GM23338 (cell line): Measurements from ENCODE around the gene SLC45A3.

Experiments used
- CREB1 ChIP-seq: fragments of 250-450 bp; sonication (Bioruptor Pico); IDR thresholded peaks from 2 replicates; pipeline ENCODE4 v1.5.0; 2020; ENCODE audit warnings: low read depth, mild to moderate bottlenecking, moderate library complexity
- EZH2 ChIP-seq: fragments of 200-600 bp; sonication (generic); IDR thresholded peaks from one replicate; pipeline ENCODE4 v1.8.0; 2017; ENCODE audit warnings: antibody characterized with exemption, mild to moderate bottlenecking, low read depth; ENCODE audit not compliant: unreplicated experiment
- EZH2phosphoT487 ChIP-seq: fragments of 200-600 bp; sonication (generic); IDR thresholded peaks from one replicate; pipeline ENCODE4 v1.8.1; 2018; ENCODE audit warnings: antibody characterized with exemption; ENCODE audit not compliant: unreplicated experiment
- JUNB ChIP-seq: IDR thresholded peaks from one replicate; pipeline ENCODE4 v1.6.1; 2016; ENCODE audit warnings: antibody characterized with exemption; ENCODE audit not compliant: unreplicated experiment
- POLR2AphosphoS5 ChIP-seq: IDR thresholded peaks from 2 replicates; pipeline ENCODE4 v1.6.1; 2016; ENCODE audit warnings: antibody characterized with exemption, low read depth
- STAT1 ChIP-seq: IDR thresholded peaks from one replicate; pipeline ENCODE4 v1.6.1; 2016; ENCODE audit warnings: antibody characterized with exemption; ENCODE audit not compliant: unreplicated experiment
- TF ChIP-seq, protein P1 (sequence below): IDR thresholded peaks from one replicate; pipeline ENCODE4 v1.6.1; 2018; ENCODE audit warnings: antibody characterized with exemption; ENCODE audit not compliant: unreplicated experiment
- TF ChIP-seq, protein P2 (sequence below), 2 experiments: fragments of 200-600 bp in 1 of 2; sonication (generic) in 1 of 2; conservative IDR thresholded peaks; 2 replicates each; pipeline versions ENCODE4 v1.5.1 to v1.6.1; 2016 to 2017; ENCODE audit warnings: antibody characterized with exemption in 2 of 2, low read depth in 2 of 2, mild to moderate bottlenecking in 2 of 2, moderate library complexity in 1 of 2
- TF ChIP-seq, protein P3 (sequence below): IDR thresholded peaks from 2 replicates; pipeline ENCODE4 v1.6.1; 2016; ENCODE audit warnings: antibody characterized with exemption
- TF ChIP-seq, protein P4 (sequence below): fragments of 250-450 bp; sonication (Bioruptor Pico); IDR thresholded peaks from 2 replicates; pipeline ENCODE4 v1.5.0; 2020; ENCODE audit warnings: mild to moderate bottlenecking, moderate library complexity

DNA sequence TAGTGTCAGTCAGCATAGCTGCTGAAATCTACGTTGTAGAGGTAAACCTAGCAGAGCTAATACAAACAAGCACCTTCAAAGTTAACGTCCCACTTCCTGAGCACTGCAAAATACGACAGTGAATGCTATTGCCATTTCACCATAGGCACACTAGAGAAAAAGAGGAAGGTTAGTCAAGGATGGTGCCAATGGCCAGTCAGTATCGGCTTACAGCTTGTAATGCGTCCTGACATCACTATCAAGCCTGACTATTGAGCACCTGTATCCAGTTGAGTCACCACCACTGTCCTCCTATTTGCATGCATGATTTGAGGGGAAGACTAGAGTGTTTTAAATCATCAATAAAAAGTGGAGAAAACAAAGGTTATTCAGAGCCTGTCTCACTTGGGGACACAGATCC is 35.3 kb upstream of the SLC45A3 start:
- TF ChIP-seq, protein P1, sequence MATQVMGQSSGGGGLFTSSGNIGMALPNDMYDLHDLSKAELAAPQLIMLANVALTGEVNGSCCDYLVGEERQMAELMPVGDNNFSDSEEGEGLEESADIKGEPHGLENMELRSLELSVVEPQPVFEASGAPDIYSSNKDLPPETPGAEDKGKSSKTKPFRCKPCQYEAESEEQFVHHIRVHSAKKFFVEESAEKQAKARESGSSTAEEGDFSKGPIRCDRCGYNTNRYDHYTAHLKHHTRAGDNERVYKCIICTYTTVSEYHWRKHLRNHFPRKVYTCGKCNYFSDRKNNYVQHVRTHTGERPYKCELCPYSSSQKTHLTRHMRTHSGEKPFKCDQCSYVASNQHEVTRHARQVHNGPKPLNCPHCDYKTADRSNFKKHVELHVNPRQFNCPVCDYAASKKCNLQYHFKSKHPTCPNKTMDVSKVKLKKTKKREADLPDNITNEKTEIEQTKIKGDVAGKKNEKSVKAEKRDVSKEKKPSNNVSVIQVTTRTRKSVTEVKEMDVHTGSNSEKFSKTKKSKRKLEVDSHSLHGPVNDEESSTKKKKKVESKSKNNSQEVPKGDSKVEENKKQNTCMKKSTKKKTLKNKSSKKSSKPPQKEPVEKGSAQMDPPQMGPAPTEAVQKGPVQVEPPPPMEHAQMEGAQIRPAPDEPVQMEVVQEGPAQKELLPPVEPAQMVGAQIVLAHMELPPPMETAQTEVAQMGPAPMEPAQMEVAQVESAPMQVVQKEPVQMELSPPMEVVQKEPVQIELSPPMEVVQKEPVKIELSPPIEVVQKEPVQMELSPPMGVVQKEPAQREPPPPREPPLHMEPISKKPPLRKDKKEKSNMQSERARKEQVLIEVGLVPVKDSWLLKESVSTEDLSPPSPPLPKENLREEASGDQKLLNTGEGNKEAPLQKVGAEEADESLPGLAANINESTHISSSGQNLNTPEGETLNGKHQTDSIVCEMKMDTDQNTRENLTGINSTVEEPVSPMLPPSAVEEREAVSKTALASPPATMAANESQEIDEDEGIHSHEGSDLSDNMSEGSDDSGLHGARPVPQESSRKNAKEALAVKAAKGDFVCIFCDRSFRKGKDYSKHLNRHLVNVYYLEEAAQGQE: no peak
- TF ChIP-seq, protein P2, sequence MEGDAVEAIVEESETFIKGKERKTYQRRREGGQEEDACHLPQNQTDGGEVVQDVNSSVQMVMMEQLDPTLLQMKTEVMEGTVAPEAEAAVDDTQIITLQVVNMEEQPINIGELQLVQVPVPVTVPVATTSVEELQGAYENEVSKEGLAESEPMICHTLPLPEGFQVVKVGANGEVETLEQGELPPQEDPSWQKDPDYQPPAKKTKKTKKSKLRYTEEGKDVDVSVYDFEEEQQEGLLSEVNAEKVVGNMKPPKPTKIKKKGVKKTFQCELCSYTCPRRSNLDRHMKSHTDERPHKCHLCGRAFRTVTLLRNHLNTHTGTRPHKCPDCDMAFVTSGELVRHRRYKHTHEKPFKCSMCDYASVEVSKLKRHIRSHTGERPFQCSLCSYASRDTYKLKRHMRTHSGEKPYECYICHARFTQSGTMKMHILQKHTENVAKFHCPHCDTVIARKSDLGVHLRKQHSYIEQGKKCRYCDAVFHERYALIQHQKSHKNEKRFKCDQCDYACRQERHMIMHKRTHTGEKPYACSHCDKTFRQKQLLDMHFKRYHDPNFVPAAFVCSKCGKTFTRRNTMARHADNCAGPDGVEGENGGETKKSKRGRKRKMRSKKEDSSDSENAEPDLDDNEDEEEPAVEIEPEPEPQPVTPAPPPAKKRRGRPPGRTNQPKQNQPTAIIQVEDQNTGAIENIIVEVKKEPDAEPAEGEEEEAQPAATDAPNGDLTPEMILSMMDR (conservative IDR thresholded peaks at IDR 0.05; ENCODE audit: low read depth in 2 of 2): no peak
- no peak for TF ChIP-seq POLR2AphosphoS5
- TF ChIP-seq EZH2: no peak
- TF ChIP-seq EZH2phosphoT487: no peak
- TF ChIP-seq, protein P3, sequence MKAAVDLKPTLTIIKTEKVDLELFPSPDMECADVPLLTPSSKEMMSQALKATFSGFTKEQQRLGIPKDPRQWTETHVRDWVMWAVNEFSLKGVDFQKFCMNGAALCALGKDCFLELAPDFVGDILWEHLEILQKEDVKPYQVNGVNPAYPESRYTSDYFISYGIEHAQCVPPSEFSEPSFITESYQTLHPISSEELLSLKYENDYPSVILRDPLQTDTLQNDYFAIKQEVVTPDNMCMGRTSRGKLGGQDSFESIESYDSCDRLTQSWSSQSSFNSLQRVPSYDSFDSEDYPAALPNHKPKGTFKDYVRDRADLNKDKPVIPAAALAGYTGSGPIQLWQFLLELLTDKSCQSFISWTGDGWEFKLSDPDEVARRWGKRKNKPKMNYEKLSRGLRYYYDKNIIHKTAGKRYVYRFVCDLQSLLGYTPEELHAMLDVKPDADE: no peak
- no peak for TF ChIP-seq CREB1 (CRISPR knock-in tag)
- TF ChIP-seq JUNB: no peak
- TF ChIP-seq STAT1: no peak
- TF ChIP-seq, protein P4, sequence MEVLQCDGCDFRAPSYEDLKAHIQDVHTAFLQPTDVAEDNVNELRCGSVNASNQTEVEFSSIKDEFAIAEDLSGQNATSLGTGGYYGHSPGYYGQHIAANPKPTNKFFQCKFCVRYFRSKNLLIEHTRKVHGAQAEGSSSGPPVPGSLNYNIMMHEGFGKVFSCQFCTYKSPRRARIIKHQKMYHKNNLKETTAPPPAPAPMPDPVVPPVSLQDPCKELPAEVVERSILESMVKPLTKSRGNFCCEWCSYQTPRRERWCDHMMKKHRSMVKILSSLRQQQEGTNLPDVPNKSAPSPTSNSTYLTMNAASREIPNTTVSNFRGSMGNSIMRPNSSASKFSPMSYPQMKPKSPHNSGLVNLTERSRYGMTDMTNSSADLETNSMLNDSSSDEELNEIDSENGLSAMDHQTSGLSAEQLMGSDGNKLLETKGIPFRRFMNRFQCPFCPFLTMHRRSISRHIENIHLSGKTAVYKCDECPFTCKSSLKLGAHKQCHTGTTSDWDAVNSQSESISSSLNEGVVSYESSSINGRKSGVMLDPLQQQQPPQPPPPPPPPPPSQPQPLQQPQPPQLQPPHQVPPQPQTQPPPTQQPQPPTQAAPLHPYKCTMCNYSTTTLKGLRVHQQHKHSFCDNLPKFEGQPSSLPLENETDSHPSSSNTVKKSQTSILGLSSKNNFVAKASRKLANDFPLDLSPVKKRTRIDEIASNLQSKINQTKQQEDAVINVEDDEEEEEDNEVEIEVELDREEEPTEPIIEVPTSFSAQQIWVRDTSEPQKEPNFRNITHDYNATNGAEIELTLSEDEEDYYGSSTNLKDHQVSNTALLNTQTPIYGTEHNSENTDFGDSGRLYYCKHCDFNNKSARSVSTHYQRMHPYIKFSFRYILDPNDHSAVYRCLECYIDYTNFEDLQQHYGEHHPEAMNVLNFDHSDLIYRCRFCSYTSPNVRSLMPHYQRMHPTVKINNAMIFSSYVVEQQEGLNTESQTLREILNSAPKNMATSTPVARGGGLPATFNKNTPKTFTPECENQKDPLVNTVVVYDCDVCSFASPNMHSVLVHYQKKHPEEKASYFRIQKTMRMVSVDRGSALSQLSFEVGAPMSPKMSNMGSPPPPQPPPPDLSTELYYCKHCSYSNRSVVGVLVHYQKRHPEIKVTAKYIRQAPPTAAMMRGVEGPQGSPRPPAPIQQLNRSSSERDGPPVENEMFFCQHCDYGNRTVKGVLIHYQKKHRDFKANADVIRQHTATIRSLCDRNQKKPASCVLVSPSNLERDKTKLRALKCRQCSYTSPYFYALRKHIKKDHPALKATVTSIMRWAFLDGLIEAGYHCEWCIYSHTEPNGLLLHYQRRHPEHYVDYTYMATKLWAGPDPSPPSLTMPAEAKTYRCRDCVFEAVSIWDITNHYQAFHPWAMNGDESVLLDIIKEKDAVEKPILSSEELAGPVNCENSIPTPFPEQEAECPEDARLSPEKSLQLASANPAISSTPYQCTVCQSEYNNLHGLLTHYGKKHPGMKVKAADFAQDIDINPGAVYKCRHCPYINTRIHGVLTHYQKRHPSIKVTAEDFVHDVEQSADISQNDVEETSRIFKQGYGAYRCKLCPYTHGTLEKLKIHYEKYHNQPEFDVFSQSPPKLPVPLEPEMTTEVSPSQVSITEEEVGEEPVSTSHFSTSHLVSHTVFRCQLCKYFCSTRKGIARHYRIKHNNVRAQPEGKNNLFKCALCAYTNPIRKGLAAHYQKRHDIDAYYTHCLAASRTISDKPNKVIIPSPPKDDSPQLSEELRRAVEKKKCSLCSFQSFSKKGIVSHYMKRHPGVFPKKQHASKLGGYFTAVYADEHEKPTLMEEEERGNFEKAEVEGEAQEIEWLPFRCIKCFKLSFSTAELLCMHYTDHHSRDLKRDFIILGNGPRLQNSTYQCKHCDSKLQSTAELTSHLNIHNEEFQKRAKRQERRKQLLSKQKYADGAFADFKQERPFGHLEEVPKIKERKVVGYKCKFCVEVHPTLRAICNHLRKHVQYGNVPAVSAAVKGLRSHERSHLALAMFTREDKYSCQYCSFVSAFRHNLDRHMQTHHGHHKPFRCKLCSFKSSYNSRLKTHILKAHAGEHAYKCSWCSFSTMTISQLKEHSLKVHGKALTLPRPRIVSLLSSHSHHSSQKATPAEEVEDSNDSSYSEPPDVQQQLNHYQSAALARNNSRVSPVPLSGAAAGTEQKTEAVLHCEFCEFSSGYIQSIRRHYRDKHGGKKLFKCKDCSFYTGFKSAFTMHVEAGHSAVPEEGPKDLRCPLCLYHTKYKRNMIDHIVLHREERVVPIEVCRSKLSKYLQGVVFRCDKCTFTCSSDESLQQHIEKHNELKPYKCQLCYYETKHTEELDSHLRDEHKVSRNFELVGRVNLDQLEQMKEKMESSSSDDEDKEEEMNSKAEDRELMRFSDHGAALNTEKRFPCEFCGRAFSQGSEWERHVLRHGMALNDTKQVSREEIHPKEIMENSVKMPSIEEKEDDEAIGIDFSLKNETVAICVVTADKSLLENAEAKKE (CRISPR knock-in tag): no peak
